NCI-H146 (cell line): ENCODE data around the gene CLCN7.
A peak's percentile ranks its signal among the peaks of the same experiment; 100 is the strongest.
"Not testable (repeated sequence)": the region's sequence is repeated elsewhere in the genome, so short reads cannot be mapped to it uniquely, and the experiment has no call there.

ENCODE experiments used
- DNase-seq: peaks from one replicate; lab custom pipeline; 2025; lab: John Stamatoyannopoulos, UW

Gene CLCN7

DNA sequence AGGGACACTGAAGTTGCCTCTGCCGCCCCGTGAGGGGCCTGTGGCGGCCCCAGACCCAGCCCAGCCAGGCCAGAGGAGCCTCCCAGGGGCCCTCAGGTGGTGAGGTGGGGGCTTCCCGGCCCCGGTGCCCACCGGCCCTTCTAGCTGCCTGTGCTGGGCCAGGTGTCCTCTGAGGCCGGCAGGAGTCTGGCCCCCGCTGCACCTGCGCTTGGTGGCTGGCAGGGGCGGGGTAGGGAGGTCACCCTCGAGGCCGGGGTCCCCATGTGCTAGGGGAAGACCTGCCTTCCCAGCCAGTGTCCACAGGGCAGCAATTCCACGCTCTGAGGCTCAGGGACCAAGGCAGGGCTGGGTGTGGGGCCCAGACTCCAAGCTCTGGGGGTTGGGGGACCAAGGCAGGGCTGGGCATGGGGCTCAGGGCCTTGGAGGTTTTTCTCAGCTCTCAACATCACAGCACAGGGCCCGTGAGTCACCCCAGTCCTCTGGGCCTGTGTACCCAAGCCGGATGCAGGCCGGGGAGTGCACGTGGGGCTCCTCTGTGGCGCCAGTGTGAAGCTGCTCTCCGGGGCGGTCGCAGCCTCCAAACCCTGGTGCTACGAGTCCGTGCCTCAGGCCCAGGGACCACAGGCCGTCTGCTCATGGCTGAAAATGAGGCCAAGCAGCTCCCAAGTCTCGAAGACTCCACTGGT, 29.2 kb downstream of the CLCN7 start:
- no peak for DNase-seq

DNA sequence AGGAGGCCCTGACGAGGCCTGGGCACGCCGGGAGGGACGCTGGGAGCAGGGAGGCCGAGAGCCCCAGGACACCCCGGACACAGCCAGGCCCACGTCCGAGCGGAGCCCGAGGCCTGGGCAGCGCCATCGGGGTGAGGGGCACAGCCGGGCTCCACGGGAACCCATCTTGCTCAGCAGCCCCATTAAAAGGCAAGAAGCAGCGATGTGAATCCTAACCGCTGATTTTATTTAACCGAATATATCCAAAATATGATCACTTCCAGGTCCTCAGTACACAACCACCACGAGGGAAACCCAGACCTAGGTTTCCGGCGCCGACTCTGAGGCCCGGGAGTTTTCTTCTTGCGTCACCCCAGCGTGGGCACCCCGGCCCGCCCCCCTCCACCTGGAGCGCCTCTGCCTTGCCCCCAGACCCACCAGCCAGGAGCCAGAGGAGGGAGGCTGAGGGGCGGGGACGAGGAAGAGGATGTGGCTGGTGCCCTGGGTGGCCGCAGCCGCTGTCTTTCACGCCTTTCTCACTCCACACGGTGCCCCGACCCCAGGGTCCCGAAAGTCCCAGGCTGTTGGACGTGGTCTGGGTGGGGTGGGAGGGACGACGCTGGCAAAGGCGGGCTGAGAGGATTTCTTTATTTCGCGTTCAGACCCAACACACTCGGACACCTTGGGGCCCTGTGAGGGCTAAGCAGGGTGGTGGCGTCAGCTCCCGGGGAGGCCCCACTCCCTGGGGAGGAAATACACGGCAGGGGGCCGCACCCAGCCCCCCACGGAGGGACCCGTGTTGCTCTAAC, 29.9 kb downstream of the CLCN7 start:
- no peak for DNase-seq

DNA sequence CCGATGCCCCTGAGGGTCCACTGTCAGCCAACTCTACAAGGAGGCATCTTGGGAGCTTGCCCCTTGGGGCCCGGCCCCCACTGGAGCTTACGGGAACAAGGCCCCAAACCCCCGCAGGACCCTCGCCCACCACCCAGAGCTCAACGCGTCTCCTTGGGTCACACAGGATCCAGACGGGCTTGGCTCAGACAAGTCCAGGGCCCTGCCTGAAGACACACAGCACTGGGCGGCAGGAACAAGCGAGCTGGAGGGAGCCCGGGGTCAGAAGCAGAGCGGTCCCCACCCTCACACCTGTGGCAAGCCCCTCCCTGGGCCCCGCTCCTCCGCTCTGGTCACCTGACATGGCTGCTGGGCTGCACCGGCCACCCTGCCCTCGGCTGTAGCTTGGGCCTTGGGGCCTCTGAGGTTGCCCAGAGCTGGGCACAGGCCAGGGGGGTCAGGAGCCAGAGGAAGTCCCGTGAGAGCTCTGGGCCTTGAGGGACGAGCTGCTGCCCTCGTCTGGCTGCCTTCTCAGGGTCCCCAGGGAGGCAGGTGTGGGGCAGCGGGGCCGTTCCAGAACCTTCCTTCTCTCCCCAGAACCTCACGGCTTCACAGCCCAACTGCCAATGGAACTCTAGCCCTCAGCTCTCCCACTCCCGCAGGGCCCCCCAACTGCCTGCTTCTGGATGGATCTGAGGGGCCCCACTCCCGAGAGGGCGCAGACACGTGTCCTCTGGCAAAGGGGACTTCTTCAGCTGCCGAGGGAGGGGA, 30.7 kb downstream of the CLCN7 start, which contains the start of gene CCDC154:
TSS of gene CCDC154 (minus strand) at position 577 of the 750 bp plus-strand sequence. CDS start at position 343, 234 bp downstream.
- no peak for DNase-seq

DNA sequence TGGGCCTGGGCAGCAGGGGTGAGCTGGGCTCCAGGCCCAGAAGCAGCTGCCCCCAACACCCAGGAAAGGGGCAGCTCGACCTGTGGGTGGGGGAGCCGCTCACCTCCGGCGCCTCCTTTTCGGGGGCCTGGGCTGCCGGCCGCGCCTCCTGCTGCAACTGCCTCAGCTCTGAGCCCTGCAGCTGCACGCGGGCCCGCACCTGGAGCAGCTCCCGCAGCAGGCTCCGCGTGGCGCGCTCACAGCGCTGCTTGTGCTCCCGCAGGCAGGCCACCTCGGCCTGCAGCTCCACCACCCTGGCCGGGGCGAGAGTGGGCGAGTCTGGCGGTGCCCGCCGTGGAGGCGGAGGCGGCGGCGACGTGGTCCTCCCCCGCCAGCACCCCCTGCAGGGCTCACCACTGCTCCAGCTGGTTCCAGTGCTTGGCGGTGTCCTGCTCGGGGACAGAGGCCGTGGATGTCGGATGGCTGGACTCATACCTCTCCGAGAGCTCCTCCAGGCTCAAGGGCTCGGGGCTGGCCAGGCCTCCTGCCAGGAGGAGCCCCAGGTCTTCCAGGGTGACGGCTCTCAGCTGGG, 31.3 kb downstream of the CLCN7 start:
- no peak for DNase-seq

DNA sequence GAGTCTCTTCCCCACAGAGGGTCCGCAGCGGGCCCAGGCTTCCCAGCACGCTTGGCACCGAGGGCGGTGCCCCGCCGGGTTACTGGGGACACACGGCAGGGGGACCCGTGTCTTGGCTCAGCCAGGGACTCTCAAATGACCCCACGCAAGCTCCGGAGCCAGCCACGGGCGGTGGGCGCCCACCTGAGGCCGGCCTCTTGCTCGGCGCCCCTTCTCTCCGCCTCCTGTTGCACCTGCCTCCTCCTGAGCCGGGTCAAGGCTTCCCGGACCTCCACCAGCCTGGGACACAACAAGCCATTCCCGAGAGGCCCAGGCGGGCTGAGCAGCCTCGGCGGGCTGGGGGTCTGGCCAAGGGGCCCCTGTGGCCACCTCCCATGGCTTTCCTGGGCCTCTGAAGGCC, 32.1 kb downstream of the CLCN7 start:
- no peak for DNase-seq

DNA sequence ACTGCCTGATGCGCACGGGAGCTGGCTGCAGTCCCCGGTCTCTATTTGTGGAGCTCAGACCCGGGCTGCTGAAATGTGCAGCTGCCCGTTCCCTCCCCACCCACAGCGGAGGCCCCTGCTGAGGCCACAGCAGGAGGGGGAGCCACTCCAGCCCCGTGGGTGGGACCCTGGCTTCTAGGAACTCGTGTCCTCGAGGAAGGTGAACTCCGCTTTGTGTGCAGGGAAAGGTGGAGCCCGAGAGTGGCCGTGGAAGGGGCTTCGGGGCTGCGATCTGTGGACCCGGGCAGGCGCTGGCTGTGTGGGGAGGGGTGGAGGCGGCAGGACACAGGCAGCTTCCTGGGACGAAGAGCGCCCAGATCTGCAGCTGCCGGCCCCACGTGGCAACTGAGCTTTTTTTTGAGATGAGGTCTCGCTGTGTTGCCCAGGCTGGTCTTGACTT, 33.4 kb downstream of the CLCN7 start:
- peak; percentile 70 for DNase-seq

DNA sequence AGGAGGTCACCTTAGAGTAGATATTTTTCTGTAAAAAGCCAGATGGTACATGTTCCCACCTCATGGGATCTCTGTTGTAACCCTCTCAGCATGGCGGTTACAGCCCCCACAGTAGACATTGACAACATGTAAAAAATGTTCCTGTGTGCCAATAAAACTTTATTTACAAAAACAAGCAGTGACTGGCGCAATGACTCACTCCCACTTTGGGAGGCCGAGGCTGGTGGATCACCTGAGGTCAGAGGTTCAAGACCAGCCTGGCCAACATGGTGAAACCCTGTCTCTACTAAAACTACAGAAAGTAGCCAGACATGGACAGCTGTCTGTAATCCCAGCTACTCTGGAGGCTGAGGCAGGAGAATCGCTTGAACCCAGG, 35.1 kb downstream of the CLCN7 start:
- DNase-seq, result not testable (repeated sequence)

DNA sequence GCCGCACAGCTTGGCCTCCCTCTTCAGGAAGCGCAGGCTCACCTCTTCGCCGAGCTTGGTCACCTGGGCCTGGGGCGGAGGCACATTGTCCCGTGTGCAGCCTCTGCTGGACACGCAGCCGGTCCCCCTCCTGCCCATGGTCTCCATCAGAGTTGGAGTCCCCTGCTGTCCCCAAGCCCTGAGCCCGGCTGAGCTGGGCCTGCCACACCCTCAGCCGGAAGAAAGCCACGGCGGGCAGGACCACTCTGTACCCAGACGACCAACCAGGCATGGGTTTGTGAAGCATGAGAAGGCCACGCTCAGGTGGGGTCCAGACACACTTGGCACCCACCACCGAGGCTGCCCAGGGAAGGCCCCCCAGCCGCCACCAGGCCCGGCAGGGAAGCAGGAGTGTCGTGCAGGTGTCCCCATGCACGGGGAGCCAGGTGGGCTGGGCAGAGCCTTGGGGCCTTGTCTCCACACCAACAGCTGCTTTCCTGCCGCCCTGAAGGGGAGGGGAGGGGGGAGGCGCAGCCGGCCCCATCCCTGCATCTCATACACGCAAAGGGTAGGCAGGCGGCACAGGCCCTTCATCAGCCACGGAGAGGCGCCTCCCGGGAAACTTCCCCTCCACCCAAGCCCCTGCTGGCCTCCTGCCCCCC, 35.6 kb downstream of the CLCN7 start:
- DNase-seq, result peak; percentile 91

DNA sequence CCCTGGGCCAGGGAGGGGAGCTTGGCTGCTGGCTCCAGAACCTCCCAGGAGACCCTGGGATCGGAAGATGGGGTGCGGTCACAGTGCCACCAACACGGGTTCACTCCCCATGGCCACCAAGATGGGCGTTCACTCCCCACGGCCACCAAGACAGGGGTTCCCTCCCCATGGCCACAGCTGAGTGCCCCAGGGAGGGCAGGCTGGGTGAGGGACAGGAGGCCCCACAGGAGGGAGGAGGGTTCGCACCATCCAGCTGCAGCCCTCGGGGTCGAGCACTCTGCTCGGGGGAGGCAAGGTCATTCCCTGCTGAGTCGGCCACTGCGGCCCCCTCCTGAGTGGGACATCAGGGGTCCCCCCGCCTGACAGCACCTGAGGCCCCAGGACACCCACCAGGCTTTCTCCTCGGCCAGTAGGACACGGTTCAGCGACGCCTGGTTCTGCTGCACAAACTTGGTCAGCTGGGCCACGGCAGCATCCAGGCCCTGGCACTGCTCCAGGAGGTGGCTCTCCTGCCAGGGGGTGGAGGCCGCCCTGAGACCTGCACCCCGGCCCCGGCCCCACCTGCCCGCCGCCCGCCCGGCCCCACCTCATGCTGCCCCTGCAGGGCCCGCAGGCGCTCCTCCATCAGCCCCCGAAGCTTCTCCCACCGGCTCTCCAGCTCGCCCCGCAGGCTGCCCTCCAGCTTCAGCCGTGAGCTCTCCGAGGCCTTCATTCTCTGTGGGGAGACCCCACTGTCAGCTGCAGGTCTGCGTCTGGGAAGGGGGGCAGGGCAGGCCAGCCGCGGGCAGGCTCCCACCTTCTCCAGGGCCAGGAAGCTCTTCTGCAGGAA, 36.4 kb downstream of the CLCN7 start:
- peak; percentile 77 for DNase-seq

DNA sequence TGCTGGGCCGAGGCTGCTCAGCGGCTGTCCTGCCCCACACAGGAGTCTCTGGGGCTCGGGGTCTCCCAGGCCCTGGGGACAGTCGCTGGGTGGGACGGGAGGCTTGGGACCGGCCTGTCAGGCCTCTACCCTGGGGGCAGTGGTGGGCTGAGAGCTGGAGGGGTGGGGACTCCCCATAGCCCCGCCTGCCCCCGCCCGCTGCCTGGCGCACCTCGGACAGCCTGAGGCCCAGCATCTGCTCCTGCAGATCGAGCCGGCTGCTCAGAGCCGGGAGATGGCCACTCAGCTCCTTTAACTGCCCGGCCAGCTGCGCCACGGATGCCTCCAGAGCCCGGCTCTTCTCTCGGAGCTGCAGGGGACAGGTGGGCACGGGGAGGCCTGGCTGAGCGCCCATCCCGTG, 37.2 kb downstream of the CLCN7 start:
- no peak for DNase-seq

DNA sequence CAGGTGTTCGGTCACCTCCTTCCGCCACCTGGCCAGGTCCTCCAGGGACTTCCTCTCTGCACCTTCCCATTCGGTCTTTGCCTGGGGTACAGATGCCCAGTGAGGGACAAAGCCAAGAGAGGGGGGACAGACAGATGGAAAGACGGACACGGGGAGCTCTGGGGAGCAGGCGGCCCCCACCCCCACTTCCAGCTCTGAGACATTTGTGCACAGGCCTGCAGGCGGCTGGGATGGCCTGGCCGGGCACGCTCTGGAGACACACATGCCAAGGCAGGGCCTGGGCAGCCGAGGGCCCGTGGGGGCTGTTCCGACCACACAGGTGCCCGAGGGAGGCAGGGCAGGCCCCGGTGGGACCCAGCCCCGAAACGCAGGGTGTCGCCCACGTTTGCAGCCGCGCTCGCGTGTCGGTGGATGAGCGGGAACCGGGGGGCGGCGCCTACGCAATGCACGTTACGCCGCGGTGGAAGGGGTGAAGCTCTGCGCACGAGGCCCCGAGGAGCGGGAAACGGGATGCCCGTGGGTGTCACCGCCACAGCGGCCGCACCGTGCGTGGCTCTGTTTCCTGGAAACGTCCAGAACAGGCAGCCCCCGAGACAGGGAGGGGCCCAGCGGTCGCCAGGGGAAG, 38.0 kb downstream of the CLCN7 start:
- DNase-seq, result no peak

DNA sequence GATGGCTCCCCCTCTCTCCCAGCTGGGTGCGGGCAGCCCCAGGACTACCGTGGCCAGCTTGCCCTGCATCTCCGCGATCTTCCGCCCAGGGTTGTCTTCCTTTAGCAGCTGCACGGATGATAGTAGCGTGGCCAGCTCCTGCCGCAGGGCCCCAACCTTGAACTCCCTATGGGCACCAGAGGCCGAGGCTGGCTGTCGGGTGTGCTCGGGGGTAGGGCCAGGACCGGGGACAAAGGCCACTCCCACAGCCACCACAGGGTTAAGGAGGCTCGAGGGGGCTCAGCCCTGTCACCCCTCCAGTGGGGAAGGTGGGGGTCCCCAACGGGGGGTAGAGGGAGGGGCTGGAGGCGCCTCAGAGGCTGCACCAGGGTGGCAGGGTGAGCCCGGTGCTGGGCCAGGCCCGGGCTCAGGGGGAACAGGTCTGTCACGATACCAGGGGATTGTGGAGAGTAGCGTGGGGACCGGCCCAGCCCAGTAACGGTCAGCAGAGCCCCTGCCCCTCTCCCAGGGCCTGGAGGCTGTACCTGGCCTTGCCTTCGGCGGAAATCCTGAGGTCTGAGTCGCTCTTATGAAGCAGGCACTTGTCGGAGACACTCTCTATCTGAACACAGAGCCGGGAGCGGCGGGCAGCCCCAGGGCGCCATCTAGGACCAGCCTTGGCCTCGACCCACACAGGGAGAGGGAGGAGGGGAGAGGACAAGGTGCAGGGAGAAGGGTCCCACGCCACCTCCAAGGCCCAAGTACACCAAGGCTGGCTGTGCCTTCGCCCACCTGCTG, 38.7 kb downstream of the CLCN7 start:
- no peak for DNase-seq

DNA sequence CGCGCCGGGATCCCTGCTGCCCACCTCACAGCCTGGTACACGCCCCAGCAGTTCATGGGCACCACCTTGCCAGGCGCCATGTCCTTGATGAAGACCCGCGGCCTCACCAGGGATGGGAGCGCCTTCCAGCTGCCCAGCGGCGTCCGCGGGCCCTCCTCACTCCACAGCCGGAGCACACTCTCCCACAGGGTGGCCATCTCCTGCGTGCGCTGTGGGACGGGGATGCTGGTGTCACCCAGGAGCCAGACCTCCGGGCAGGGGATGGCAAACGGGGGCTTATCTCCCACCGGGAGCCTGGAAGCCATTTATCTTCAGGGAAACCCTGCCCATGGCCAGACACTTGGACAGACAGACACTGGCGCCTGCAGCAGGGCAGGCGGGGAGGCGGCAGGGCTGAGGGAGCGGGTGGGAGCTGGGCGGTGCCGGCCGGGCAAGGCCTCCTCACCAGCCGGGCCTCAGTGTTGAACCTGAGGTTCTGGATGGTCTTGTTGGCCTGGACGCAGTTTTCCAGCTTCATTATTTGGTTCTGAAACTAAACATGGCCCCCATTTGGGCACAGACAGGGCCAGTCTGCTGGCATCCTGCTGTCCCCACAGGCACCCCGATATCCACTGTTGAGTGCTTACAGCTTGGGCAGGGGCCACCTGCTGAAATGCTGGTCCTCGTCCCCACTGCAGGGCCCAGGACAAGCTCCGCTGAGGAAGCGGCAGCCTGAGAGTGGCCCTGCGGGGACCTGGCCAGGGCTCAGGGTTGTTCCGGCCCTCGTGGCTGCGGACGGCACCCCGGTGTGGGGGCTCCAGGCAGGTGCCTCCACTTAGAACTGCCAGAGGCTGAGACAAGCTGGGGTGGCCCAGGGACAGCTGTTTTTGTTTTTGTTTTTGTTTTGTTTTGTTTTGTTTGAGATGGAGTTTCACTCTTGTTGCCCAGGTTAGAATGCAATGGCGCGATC, 39.9 kb downstream of the CLCN7 start:
- no peak for DNase-seq

DNA sequence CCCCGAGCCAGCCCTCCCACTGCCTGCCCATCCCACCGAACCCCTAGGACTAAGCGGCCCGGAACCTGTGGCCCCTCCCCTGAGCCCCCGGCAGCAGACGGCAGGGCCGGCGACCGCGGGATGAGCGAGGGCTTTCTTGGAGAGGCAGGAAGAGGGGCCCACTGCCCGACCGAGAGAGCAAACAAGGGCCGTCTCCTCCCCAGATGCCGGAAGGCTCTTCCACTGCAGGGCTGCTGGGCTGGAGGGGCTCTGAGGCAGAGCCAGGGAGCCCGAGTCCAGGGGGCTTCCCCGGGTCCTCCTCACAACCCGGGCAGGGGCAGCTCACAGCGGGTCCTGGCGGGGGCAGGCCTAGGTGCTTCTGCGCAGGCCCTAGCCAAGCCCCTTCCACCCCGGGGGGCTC, 41.1 kb downstream of the CLCN7 start:
- DNase-seq, result no peak

DNA sequence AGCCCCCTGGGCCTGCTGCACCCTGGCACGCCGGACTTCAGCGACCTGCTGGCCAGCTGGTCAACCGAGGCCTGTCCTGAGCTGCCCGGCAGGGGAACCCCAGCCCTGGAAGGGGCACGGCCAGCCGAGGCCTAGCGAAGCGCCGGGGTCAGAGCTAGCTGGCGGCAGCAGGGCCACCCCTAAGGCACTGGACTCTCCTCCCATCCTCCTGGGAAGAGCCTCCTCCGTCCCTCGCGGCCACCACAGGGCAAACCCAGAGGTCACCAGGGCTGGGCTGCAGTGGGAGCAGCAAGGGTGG, 41.6 kb downstream of the CLCN7 start:
- DNase-seq, result no peak

DNA sequence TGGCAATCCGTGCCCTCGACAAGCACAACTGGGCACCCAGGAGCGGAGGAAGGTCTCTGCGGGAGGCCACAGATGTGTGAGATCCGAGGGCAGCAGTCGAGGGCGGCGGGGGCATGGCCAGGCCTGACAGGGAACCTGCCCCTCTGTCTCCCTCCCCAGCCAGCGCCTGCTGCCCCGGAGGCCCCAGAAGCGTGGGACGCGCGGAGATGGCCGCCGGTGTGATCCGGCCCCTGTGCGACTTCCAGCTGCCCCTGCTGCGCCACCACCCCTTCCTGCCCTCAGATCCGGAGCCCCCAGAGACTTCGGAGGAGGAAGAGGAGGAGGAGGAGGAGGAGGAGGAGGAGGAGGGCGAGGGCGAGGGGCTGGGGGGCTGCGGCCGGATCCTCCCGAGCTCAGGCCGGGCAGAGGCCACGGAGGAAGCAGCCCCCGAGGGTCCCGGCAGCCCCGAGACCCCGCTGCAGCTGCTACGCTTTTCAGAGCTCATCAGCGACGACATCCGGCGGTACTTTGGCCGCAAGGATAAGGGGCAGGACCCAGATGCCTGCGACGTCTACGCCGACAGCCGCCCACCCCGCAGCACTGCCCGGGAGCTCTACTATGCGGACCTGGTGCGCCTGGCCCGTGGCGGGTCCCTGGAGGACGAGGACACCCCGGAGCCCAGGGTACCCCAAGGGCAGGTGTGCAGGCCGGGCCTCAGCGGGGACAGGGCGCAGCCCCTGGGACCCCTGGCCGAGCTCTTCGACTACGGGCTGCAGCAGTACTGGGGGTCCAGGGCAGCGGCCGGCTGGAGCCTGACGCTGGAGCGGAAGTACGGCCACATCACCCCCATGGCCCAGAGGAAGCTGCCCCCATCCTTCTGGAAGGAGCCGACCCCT, 42.2 kb downstream of the CLCN7 start:
- DNase-seq, result no peak

DNA sequence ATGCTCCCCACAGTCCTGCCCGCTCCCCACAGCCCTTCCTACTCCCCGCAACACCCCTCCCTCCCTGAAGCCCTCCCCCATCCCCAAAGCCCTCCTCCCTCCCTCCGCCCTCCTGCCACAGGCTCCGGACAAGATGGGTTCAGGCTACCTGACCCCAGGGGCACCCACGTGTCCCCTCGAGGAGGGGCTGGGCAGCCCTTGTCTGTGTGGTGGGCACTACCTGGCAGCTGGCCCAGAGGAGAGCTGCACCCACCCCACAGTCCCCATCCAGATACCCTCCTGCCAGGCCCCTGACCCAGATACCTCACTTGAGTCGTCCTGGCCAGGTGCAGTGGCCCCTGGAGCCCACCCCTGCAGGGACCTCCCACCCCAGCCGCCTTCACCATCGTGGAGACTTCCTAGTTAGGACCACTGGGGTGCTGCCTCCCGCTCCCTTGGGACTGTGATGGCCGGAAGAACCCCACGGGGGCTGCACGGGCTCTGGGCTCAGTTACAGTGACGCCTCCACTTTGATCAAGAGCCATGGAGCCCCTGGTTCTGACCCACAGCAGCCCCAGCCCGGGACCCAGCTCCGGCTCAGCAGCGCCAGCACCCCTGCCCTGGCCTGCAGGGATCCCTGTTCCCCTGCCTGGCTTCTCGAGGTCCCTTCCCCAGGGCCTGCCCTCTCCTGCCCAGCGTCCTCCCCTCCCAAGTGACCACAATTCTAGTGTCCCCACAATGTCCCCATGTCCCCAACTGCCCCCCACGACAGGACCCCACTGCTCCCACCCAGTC, 43.1 kb downstream of the CLCN7 start:
- DNase-seq, result no peak
